Body of pancreas (tissue), 4 donors: Measurements from ENCODE around the gene SAMD5. TPM values are rescaled to one million over a fixed set of nuclear protein-coding genes. Genes with fewer than 3 reads are reported as not detected.
A peak's percentile ranks its signal among the peaks of the same experiment; 100 is the strongest.

Experiments used
- ATAC-seq: fragments of 150-250 bp; one replicate; pipeline ENCODE4 v1.9.1; 2016
- DNase-seq, 4 donors: peaks; one replicate each; pipeline ENCODE4 v3.0.0-alpha.2; 2019
- H3K27ac ChIP-seq, 4 donors: fragments of 200-600 bp; sonication (generic); 1 replicate in 3 of 4; 2 replicates in 1 of 4; pipeline versions ENCODE4 v1.5.1 to v1.6.1; 2016 to 2019; ENCODE audit warnings: mild to moderate bottlenecking in 1 of 4, mixed read lengths in 1 of 4, moderate library complexity in 1 of 4
- H3K27me3 ChIP-seq, 2 donors: fragments of 200-600 bp; sonication (generic); one replicate each; pipeline ENCODE4 v1.6.0; 2016; ENCODE audit warnings: mild to moderate bottlenecking in 1 of 2
- H3K36me3 ChIP-seq, 2 donors: fragments of 200-600 bp; sonication (generic); replicated peaks in 1 of 2; 2 replicates each; pipeline ENCODE4 v1.5.1; 2016; ENCODE audit warnings: low read depth in 2 of 2; ENCODE audit not compliant: insufficient read depth in 1 of 2
- H3K4me1 ChIP-seq: fragments of 200-600 bp; sonication (generic); one replicate; pipeline ENCODE4 v1.6.0; 2016
- H3K4me3 ChIP-seq, 2 donors: fragments of 200-600 bp; sonication (generic); 1 replicate in 1 of 2; 2 replicates in 1 of 2; pipeline ENCODE4 v1.5.1; 2016 to 2019
- H3K9me3 ChIP-seq, 3 donors: fragments of 200-600 bp; sonication (generic); 1 replicate in 2 of 3; 2 replicates in 1 of 3; pipeline ENCODE4 v1.5.1; 2016
- CTCF ChIP-seq, 7 experiments: fragments of 450-650 bp in 4 of 7; fragments of 200-600 bp in 3 of 7; sonication (generic) in 3 of 7; IDR thresholded peaks; one replicate each; pipeline ENCODE4 v1.5.1; 2016 to 2019; ENCODE audit warnings: antibody characterized with exemption in 7 of 7
- POLR2A ChIP-seq, 3 donors: fragments of 450-650 bp; IDR thresholded peaks; one replicate each; pipeline ENCODE4 v1.6.1; 2016; ENCODE audit warnings: antibody characterized with exemption in 3 of 3, mild to moderate bottlenecking in 2 of 3
- WGBS, 2 donors: methylation state at CpG; one replicate each; pipeline ENCODE4 v1.1.5; 2017; 5-methylcytosine and 5-hydroxymethylcytosine counted together
- intact Hi-C: fragments of 100-400 bp; cut with DNase I; formaldehyde crosslinking; loops from one replicate; pipeline ENCODE4 v1.15.1; 2023
- total RNA-seq, 2 donors: library from RNA; depleted of rRNA; stranded (reverse); fragments of >200 nt; gene quantifications; one replicate each; pipeline ENCODE4 v1.1.0, GENCODE V29; 2016

SAMD5 gene
- total RNA-seq, 2 donors from 2014 or later: 0.26 to 1.6 TPM

GRCh38 chr6:147503587-147503986 is 4.9 kb upstream of the SAMD5 start:
- intact Hi-C loops: loop anchor here (10.0 kb wide), 1 partner anchor 661 kb away; no protein-coding TSS in a partner anchor
- ATAC-seq (no peak), DNase-seq (no peak)
- no peak overlapping the region for H3K4me3 ChIP-seq
- TF ChIP-seq POLR2A (IDR thresholded peaks at IDR 0.05) (no peak), CTCF (IDR thresholded peaks at IDR 0.05) (no peak)
- peaks cover 22% of the 10 kb centered on the region for H3K4me1 ChIP-seq
- no peaks in the 10 kb centered on the region for H3K9me3 ChIP-seq
- no peaks in the 10 kb centered on the region for H3K36me3 ChIP-seq
- WGBS, 2 donors: 54 to 60% methylated on average over 3 of the region's 3 CpGs
- H3K27me3 ChIP-seq: no peaks in the 10 kb centered on the region
- H3K27ac ChIP-seq: no peak overlapping the region

DNA sequence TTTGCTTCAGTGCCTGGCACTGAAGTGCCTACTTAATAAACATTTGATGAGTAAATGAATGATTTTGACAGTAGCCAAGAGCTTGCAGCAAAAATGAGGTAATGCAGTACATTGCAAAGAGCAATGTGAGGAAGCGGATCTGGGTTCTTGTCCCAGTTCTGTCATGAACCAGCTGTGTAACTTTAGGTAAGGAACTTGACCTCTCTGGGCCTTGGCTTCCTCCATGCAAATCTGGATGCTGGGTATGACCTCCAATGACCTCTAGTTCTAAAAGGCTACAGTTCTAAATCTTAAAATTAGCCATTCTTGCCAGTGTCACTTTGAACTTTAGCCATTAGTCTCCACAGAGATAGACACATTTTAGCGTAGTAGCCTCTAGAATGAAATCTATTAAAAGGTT is 3.6 kb upstream of the SAMD5 start:
- no peaks in the 10 kb centered on the region for H3K36me3 ChIP-seq
- no peaks in the 10 kb centered on the region for H3K9me3 ChIP-seq
- WGBS, 2 donors: 84 to 85% methylated on average over 2 of the region's 2 CpGs
- DNase-seq: no peak
- no peak overlapping the region for H3K4me3 ChIP-seq
- TF ChIP-seq POLR2A (IDR thresholded peaks at IDR 0.05) (no peak), CTCF (IDR thresholded peaks at IDR 0.05) (no peak)
- no peaks in the 10 kb centered on the region for H3K27me3 ChIP-seq
- H3K4me1 ChIP-seq: peaks cover 33% of the 10 kb centered on the region
- no peak for ATAC-seq
- intact Hi-C loops: loop anchor here (10.0 kb wide), 1 partner anchor 660 kb away; no protein-coding TSS in a partner anchor
- no peak overlapping the region for H3K27ac ChIP-seq

GRCh38 chr6:147506704-147507114 is 1.8 kb upstream of the SAMD5 start:
- Histone ChIP-seq H3K4me1 (peaks cover 33% of the 10 kb centered on the region), H3K27me3 (no peaks in the 10 kb centered on the region), H3K27ac (no peak overlapping the region), H3K36me3 (no peaks in the 10 kb centered on the region), H3K4me3 (no peak overlapping the region), H3K9me3 (no peaks in the 10 kb centered on the region)
- intact Hi-C loops: loop anchor here (10.0 kb wide), 1 partner anchor 658 kb away; no protein-coding TSS in a partner anchor
- peak; percentile 60 to 73 (median 64) for DNase-seq
- WGBS, 2 donors: 0 to 3% methylated on average over 27 to 30 of the region's 30 CpGs
- ATAC-seq: peak; percentile 58
- TF ChIP-seq POLR2A (IDR thresholded peaks at IDR 0.05) (no peak), CTCF (IDR thresholded peaks at IDR 0.05) (peak; percentile 52 to 74 (median 65))

GRCh38 chr6:147507162-147508041 is 1.1 kb upstream of the SAMD5 start:
- no peaks in the 10 kb centered on the region for H3K36me3 ChIP-seq
- no peaks in the 10 kb centered on the region for H3K9me3 ChIP-seq
- ATAC-seq (peak; percentile 11), DNase-seq (peak in 1 of 4 donors; percentile 20)
- peak overlapping the region in 2 of 4 donors; percentile 34 to 38 for H3K27ac ChIP-seq
- intact Hi-C loops: loop anchor here (10.0 kb wide), 1 partner anchor 657 kb away; no protein-coding TSS in a partner anchor
- no peaks in the 10 kb centered on the region for H3K27me3 ChIP-seq
- peak overlapping the region; percentile 4 to 46 for H3K4me3 ChIP-seq
- H3K4me1 ChIP-seq: peaks cover 33% of the 10 kb centered on the region
- TF ChIP-seq CTCF (IDR thresholded peaks at IDR 0.05) (no peak), POLR2A (IDR thresholded peaks at IDR 0.05) (no peak)
- 1 to 2% methylated on average over 29 to 49 of the region's 52 CpGs for WGBS, 2 donors
